ENCODE data around the gene PRLR. TPM values are rescaled to one million over a fixed set of nuclear protein-coding genes. Genes with fewer than 3 reads are reported as not detected.

Gene PRLR
- total RNA-seq, 1 donor from 2014 or later, result 109 TPM

- DNase-seq (ENCODE audit: low spot score), result no peak
Measured at GRCh38 chr5:35002459-35002858, 227.8 kb downstream of the PRLR start.

- DNase-seq (ENCODE audit: low spot score), result no peak
Measured at GRCh38 chr5:35001842-35002241, 228.4 kb downstream of the PRLR start.

Other genes with a start within 250 kb of the PRLR start
- gene AGXT2, start 182.5 kb downstream of the PRLR start, total RNA-seq (ENCODE audit: insufficient read depth, low replicate concordance), result 2.2 TPM

Data from umbilical cord (tissue), 2 donors.